GM19240 (cell line): ENCODE data around the gene SPINK7.

Source experiments
- DNase-seq: peaks from one replicate; pipeline ENCODE4 v3.0.0; 2011; ENCODE audit warnings: low spot score; ENCODE audit not compliant: insufficient read length

Gene SPINK7

DNA sequence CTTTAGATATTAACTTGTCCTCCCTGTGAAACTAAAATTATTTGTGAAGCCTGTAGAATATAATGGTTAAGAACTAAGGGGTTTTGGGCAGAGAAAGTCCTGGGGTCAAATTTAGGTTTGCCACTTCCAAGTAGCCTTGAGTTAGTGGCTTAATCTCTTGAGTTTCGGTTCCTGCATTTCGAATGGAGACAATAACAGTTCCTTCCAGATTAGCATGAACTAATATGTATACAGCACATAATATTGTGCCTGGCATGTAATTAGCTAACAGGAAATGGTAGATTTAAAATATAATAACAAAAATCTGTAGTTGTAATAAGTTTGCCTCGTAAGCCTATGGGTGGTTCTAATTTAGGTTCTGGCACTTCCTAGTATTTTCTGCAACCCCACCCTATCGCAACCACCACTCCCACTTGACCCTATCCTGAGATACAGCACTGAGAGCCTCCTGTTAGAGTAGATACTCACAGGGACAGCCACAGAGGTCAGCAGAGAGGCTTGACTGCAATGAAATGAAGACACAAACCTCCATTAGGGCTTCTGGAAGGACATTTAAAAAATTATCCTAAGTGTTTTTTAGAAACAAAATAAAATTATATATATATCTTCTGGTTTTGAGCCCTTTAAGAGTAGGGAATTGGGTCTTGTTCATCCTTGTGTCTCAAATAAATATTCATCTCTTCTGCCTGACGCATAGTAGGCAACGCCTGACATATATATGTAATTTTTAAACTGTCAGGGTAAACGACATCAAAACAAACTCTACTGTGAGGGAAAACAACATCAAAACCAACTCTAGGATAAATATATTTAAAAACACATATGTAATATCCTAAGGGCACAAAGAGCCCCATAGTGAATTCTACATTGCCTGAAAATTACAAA lies 31.6 kb downstream of the SPINK7 start:
- no peak for DNase-seq

DNA sequence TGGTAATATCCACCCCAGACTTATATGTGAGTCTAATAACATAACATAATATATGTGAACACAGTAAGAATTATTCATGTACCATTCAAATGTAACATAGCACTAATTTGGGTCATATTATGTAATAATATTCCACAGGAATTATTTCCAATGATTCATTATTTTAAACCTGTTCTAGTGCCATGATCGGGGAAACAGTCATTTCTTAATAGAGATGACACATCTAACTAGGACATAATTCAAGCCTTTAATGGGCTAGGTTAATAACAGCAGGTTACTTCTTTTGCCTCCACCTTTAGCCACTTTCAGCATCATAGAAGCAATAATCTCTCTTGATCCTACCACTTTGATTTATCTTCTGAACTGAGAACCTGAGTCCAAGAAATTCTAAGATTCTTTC lies 35.5 kb downstream of the SPINK7 start:
- DNase-seq, result no peak

DNA sequence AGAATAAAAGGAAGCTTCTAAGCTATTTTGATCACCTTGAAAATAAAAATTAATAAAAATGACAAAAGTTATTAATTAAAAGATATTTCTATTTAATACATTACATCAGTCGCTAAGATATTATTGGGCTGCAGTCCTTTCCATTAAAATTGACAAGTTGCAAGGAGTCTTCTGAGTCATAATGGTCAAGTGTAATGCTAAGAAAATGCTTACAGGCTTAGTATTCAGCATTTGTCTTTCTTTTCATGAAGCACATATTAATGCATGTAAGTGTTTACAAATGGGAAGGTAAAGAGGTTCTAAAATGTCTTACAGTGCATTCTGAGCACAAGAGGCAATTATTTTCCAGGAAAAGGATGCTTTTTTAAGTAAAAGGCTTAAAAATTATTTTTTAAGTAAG lies 40.5 kb downstream of the SPINK7 start:
- no peak for DNase-seq

DNA sequence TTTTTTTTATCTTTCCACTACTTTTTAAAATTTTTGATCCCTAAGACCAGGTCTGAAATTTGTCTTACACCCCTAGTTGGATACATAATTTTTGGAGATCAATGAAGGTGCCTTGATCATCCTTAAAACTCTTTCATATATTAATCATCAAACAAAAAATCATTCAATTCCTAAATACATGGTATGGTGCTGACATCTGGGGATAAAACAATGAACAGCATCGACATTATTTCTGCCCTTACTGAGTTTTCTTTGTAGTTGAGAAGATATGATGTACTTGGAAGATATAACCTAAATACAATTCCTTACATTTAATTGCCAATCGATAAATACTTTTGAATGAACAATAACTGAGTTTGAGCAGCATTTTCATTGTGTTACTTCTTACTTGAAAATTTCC lies 41.4 kb downstream of the SPINK7 start:
- no peak for DNase-seq

DNA sequence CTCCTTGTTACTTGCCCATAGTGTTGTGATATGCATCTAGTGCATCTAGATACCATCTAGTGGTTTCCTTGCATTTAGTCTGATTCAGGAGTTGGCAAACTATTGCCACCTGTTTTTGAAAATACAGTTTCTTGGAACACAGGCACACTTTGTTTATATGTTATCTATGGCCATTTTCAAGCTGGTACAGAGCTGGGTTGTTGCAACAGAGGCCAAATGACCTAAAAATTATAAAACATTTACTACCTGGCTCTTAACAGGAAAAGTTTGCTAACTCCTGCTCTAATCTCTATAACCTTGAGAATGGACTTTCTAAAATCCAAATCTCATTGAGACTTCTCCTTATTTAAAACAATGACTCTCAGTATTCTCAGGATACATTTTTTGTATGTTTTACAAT lies 52.1 kb downstream of the SPINK7 start:
- DNase-seq, result no peak
